ENCODE results near the gene PEAR1.

GRCh38 chr1:156866249-156866909, 27.1 kb upstream of the PEAR1 start:
- TF ChIP-seq CTCF (IDR thresholded peaks at IDR 0.05) = no peak
- TF ChIP-seq POLR2A (IDR thresholded peaks at IDR 0.05) = no peak
